Measurements from ENCODE around the gene COLEC12.

COLEC12 gene

DNA sequence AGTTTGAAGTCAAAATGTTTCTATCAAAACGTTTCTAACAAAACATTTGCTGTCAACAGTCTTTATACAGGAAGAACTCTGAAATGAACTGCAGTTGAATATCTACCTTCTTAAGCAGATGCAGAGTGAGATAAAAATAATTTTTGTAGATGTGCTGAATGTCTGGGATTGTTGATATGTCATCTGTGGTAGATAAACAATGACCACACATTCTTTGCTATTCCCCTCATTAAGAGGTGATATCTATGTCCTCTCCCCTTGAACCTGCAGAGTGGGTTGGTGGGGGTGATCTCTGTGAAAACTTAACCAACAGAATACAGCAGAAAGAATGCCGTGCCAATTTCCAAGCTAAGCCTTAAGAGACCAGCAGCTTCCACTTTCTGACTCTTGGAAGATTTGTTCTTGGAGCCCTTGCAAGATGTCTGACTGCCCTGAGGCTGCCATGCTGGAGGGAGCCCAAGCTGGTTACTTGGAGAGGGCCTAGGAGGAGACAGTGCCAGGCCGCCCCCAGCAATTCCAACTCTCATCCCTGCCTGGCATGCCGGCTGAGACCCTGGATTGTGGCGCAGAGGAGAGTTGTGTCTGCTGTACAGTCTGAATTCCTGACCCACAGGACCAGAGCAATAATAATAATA lies 80.8 kb downstream of the COLEC12 start:
- no peak overlapping the region for H3K4me3 ChIP-seq (ENCODE audit: control insufficient read depth, low read depth, low read length)
- DNase-seq (ENCODE audit: low read depth), result no peak
- TF ChIP-seq, protein P1, sequence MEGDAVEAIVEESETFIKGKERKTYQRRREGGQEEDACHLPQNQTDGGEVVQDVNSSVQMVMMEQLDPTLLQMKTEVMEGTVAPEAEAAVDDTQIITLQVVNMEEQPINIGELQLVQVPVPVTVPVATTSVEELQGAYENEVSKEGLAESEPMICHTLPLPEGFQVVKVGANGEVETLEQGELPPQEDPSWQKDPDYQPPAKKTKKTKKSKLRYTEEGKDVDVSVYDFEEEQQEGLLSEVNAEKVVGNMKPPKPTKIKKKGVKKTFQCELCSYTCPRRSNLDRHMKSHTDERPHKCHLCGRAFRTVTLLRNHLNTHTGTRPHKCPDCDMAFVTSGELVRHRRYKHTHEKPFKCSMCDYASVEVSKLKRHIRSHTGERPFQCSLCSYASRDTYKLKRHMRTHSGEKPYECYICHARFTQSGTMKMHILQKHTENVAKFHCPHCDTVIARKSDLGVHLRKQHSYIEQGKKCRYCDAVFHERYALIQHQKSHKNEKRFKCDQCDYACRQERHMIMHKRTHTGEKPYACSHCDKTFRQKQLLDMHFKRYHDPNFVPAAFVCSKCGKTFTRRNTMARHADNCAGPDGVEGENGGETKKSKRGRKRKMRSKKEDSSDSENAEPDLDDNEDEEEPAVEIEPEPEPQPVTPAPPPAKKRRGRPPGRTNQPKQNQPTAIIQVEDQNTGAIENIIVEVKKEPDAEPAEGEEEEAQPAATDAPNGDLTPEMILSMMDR (IDR thresholded peaks at IDR 0.05; ENCODE audit: control insufficient read depth, insufficient read depth, low read depth, low read length, missing control alignments), result no peak

DNA sequence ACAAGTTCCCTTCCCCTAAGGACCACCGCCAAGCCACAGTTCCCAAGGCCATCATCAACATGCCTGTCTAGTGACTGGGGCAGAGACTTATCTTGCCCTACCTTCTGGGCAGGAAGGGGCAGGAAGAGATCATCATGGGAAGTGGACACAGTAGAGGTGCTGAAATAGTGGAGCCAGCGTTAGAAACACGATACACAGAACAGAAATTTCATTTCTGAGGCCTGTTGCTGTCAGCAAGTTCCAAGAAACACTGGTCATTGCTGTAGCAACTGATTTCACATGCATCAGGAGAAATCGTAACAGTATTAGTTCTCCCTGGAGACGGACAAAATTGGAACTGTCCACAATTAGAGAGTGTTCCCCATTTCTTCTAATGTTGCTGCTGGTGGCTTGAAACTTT lies 83.0 kb downstream of the COLEC12 start:
- TF ChIP-seq, protein P1 (IDR thresholded peaks at IDR 0.05; ENCODE audit: control insufficient read depth, insufficient read depth, low read depth, low read length, missing control alignments), result no peak
- no peak for DNase-seq (ENCODE audit: low read depth)
- H3K4me3 ChIP-seq (ENCODE audit: control insufficient read depth, low read depth, low read length), result no peak overlapping the region

DNA sequence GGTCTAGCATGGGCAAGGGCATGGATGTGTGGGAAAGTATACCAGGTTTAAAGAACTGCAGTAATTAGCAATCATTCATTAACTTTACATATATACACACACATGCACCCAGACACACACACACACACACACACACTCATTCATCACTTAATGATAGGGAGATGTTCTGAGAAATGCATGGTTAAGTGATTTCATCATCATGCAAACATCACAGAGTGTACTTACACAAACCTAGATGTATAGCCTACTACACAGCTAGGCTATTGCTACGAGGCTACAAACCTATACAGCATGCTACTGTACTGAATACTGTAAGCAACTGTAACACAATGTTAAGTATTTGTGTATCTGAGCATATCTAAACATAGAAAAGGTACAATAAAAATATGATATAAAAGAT lies 83.6 kb downstream of the COLEC12 start:
- TF ChIP-seq, protein P1 (IDR thresholded peaks at IDR 0.05; ENCODE audit: control insufficient read depth, insufficient read depth, low read depth, low read length, missing control alignments), result no peak
- no peak for DNase-seq (ENCODE audit: low read depth)
- H3K4me3 ChIP-seq (ENCODE audit: control insufficient read depth, low read depth, low read length), result no peak overlapping the region

- TF ChIP-seq, protein P1 (IDR thresholded peaks at IDR 0.05; ENCODE audit: control insufficient read depth, insufficient read depth, low read depth, low read length, missing control alignments), result no peak
- no peak for DNase-seq (ENCODE audit: low read depth)
- H3K4me3 ChIP-seq (ENCODE audit: control insufficient read depth, low read depth, low read length), result no peak overlapping the region
Observed at GRCh38 chr18:415617-416612, 84.6 kb downstream of the COLEC12 start.

- no peak for DNase-seq (ENCODE audit: low read depth)
- TF ChIP-seq, protein P1 (IDR thresholded peaks at IDR 0.05; ENCODE audit: control insufficient read depth, insufficient read depth, low read depth, low read length, missing control alignments), result no peak
- H3K4me3 ChIP-seq (ENCODE audit: control insufficient read depth, low read depth, low read length), result no peak overlapping the region
Observed at GRCh38 chr18:415047-415446, 85.5 kb downstream of the COLEC12 start.

DNA sequence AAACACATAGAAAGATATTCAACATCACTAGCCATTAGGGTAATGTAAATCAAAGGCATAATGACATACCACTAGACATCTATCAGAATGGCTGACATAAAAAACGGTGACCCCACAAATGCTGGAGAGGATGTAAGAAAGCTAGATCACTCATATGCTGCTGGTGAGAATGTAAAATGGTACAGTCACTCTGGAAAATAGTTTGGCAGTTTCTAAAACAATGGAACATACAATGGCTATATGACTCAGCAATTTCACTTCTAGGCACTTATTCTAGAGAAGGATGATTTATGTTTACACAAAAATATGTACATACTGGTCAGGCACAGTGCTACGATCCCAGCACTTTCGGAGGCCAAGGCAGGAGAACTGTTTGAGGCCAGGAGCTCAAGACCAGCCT lies 87.3 kb downstream of the COLEC12 start:
- DNase-seq (ENCODE audit: low read depth), result no peak
- TF ChIP-seq, protein P1 (IDR thresholded peaks at IDR 0.05; ENCODE audit: control insufficient read depth, insufficient read depth, low read depth, low read length, missing control alignments), result no peak

More for the DNA sequence above, 87.3 kb downstream of the COLEC12 start:
- H3K4me3 ChIP-seq (ENCODE audit: control insufficient read depth, low read depth, low read length), result no peak overlapping the region
